Transverse colon (tissue), 3 donors: ENCODE results near the gene SUSD4.

Source experiments
- POLR2A ChIP-seq: fragments of 450-650 bp; IDR thresholded peaks from one replicate; pipeline ENCODE4 v1.6.1; 2016; ENCODE audit warnings: antibody characterized with exemption, mild to moderate bottlenecking, moderate library complexity
- TF ChIP-seq, protein P1 (sequence below), 5 experiments: fragments of 200-600 bp in 3 of 5; fragments of 450-650 bp in 2 of 5; sonication (generic) in 3 of 5; IDR thresholded peaks; 1 replicate in 2 of 5; 2 replicates in 3 of 5; pipeline ENCODE4 v1.5.1; 2016 to 2017; ENCODE audit warnings: antibody characterized with exemption in 5 of 5, inconsistent platforms in 3 of 5, mild to moderate bottlenecking in 2 of 5, moderate library complexity in 1 of 5

DNA sequence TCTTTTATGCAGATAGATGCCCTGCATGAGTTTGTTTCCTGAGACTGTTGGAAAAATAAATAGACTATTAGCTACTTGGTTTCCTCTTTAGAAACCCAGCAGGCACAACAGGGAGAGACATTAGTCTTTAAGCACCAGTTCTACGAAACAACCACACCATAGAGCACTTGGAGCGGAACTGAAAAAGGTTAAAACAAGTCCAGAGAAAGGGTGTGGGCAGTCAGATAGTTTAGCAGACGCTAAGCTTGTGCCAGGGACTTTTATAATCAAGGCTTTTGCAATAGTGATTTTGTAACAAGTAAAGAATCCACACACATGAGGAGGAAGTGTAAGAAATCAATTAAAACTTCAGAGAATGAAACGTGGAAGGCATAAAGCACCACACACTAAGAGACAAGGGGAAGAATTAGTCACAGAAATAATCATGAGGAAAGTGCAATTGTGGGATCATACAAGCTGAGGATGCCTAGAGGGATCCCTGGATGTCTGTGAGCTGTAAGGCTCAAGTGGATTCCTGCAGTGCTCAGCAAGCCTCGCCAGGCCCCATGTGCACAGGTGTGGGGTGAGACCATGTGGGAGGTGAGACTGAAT is 183.2 kb downstream of the SUSD4 start:
- no peak for TF ChIP-seq POLR2A
- TF ChIP-seq, protein P1, sequence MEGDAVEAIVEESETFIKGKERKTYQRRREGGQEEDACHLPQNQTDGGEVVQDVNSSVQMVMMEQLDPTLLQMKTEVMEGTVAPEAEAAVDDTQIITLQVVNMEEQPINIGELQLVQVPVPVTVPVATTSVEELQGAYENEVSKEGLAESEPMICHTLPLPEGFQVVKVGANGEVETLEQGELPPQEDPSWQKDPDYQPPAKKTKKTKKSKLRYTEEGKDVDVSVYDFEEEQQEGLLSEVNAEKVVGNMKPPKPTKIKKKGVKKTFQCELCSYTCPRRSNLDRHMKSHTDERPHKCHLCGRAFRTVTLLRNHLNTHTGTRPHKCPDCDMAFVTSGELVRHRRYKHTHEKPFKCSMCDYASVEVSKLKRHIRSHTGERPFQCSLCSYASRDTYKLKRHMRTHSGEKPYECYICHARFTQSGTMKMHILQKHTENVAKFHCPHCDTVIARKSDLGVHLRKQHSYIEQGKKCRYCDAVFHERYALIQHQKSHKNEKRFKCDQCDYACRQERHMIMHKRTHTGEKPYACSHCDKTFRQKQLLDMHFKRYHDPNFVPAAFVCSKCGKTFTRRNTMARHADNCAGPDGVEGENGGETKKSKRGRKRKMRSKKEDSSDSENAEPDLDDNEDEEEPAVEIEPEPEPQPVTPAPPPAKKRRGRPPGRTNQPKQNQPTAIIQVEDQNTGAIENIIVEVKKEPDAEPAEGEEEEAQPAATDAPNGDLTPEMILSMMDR (IDR thresholded peaks at IDR 0.05) = no peak
